B cell (primary cell): ENCODE measurements around the gene AXL. TPM values are rescaled to one million over a fixed set of nuclear protein-coding genes. Genes with fewer than 3 reads are reported as not detected.

Experiments
- ATAC-seq: fragments of 200-7000 bp; cut with Tn5 transposase; one replicate; pipeline ENCODE4 v1.10.0; 2021; ENCODE audit warnings: low read depth, mild to moderate bottlenecking, moderate number of reproducible peaks, moderate library complexity
- CTCF ChIA-PET: fragments of 350-600 bp; sonication (Branson Sonifier 250); formaldehyde crosslinking; loops from one replicate; lab custom pipeline; 2021; ENCODE audit warnings: antibody characterized with exemption, inconsistent platforms; lab: Charles Lee
- POLR2A ChIA-PET: fragments of 350-600 bp; sonication (Branson Sonifier 250); formaldehyde crosslinking; loops from one replicate; lab custom pipeline; 2021; ENCODE audit warnings: antibody characterized with exemption; lab: Charles Lee
- DNase-seq: peaks from one replicate; pipeline ENCODE4 v3.0.0; 2013
- H2AFZ ChIP-seq: 2 replicates; pipeline ENCODE4 v1.6.1; 2012; ENCODE audit warnings: mild to moderate bottlenecking, low read depth, low read length; ENCODE audit not compliant: insufficient read depth, poor library complexity, severe bottlenecking
- H3K27ac ChIP-seq, 2 donors: 1 replicate in 1 of 2; 2 replicates in 1 of 2; pipeline ENCODE4 v1.5.1; 2012 to 2013; ENCODE audit warnings: low read length in 2 of 2, mild to moderate bottlenecking in 2 of 2, moderate library complexity in 1 of 2
- H3K27me3 ChIP-seq, 4 experiments: fragments of 200-600 bp in 1 of 4; sonication (generic) in 1 of 4; replicated peaks in 1 of 4; 1 replicate in 2 of 4; 2 replicates in 2 of 4; pipeline versions ENCODE4 v1.6.1 to v1.7.0; 2013 to 2016; ENCODE audit warnings: low read length in 3 of 4, mild to moderate bottlenecking in 2 of 4, mixed read lengths in 1 of 4, moderate library complexity in 1 of 4; ENCODE audit not compliant: insufficient read depth in 4 of 4, control insufficient read depth in 3 of 4; ENCODE audit errors: control extremely low read depth in 1 of 4
- H3K36me3 ChIP-seq, 2 experiments: replicated peaks in 1 of 2; 1 replicate in 1 of 2; 2 replicates in 1 of 2; pipeline versions ENCODE4 v1.6.1 to v1.7.1; 2013; ENCODE audit warnings: low read length in 1 of 2; ENCODE audit not compliant: insufficient read depth in 2 of 2, control insufficient read depth in 1 of 2; ENCODE audit errors: control extremely low read depth in 1 of 2, extremely low read depth in 1 of 2
- H3K4me1 ChIP-seq, 2 donors: fragments of 200-600 bp in 1 of 2; sonication (generic) in 1 of 2; 1 replicate in 1 of 2; 2 replicates in 1 of 2; pipeline versions ENCODE4 v1.5.1 to v1.6.1; 2013 to 2017; ENCODE audit warnings: low read length in 2 of 2; ENCODE audit not compliant: control insufficient read depth in 2 of 2, insufficient read depth in 2 of 2
- H3K4me2 ChIP-seq: replicated peaks from 2 replicates; pipeline ENCODE3; 2012; ENCODE audit warnings: mild to moderate bottlenecking, low read depth, low read length; ENCODE audit not compliant: poor library complexity, severe bottlenecking
- H3K4me3 ChIP-seq, 5 experiments: fragments of 200-600 bp in 1 of 5; sonication (generic) in 1 of 5; 1 replicate in 3 of 5; 2 replicates in 2 of 5; pipeline versions ENCODE4 v1.5.1 to v1.7.0; 2011 to 2016; ENCODE audit warnings: low read length in 4 of 5, mild to moderate bottlenecking in 4 of 5, low read depth in 2 of 5, control low read depth in 1 of 5, moderate library complexity in 1 of 5; ENCODE audit not compliant: insufficient read depth in 1 of 5; ENCODE audit errors: control extremely low read depth in 1 of 5, extremely low read depth in 1 of 5
- H3K79me2 ChIP-seq: fragments of 200-600 bp; sonication (generic); one replicate; pipeline ENCODE4 v1.6.0; 2016; ENCODE audit warnings: low read length; ENCODE audit not compliant: control insufficient read depth, insufficient read depth
- H3K9ac ChIP-seq: fragments of 200-600 bp; sonication (generic); 2 replicates; pipeline ENCODE4 v1.6.1; 2017; ENCODE audit warnings: mild to moderate bottlenecking, low read length, moderate library complexity
- H3K9me3 ChIP-seq, 3 donors: one replicate each; pipeline versions ENCODE4 v1.6.1 to v1.7.1; 2013; ENCODE audit warnings: low read length in 2 of 3; ENCODE audit not compliant: control insufficient read depth in 2 of 3, insufficient read depth in 1 of 3; ENCODE audit errors: control extremely low read depth in 1 of 3
- H4K20me1 ChIP-seq: 2 replicates; pipeline ENCODE4 v1.6.0; 2012; ENCODE audit warnings: mild to moderate bottlenecking, low read length; ENCODE audit not compliant: insufficient read depth, control insufficient read depth, poor library complexity, severe bottlenecking
- H3K27ac Mint-ChIP-seq: one replicate; pipeline ENCODE4 v1.8.0; 2021; ENCODE audit warnings: mixed read lengths
- H3K27me3 Mint-ChIP-seq: one replicate; pipeline ENCODE4 v1.8.0; 2021; ENCODE audit warnings: mixed read lengths
- H3K4me1 Mint-ChIP-seq: one replicate; pipeline ENCODE4 v1.8.0; 2021; ENCODE audit warnings: mixed read lengths
- H3K4me3 Mint-ChIP-seq: one replicate; pipeline ENCODE4 v1.8.0; 2021; ENCODE audit warnings: mixed read lengths
- H3K9me3 Mint-ChIP-seq: one replicate; pipeline ENCODE4 v1.8.0; 2022; ENCODE audit warnings: mixed read lengths; ENCODE audit not compliant: insufficient read depth
- EZH2 ChIP-seq: IDR thresholded peaks from 2 replicates; pipeline ENCODE4 v1.6.1; 2012; ENCODE audit warnings: borderline replicate concordance, low read depth, mild to moderate bottlenecking, moderate library complexity, low read length; ENCODE audit not compliant: insufficient read depth, poor library complexity, severe bottlenecking
- WGBS: methylation state at CpG from one replicate; pipeline ENCODE4 v1.1.5; 2013; ENCODE audit warnings: missing lambda C conversion rate; ENCODE audit not compliant: insufficient coverage; 5-methylcytosine and 5-hydroxymethylcytosine counted together
- intact Hi-C: fragments of 100-400 bp; cut with micrococcal nuclease; formaldehyde crosslinking; loops from one replicate; pipeline ENCODE4 v1.10.0; 2022
- polyA plus RNA-seq: library from polyadenylated mRNA; depleted of rRNA; stranded (reverse); fragments of >200 nt; gene quantifications from 2 replicates; pipeline ENCODE4 v1.2.3, GENCODE V29; 2012
- total RNA-seq, 2 donors: library from RNA; stranded (reverse); fragments of 120-200 nt in 1 of 2; gene quantifications; 1 replicate in 1 of 2; 2 replicates in 1 of 2; pipeline versions ENCODE4 v1.2.3 to v1.2.4, GENCODE V29; 2013 to 2022
- TF ChIP-seq, protein P1 (sequence below): fragments of 200-600 bp; IDR thresholded peaks from one replicate; pipeline ENCODE4 v1.8.0; 2022; ENCODE audit warnings: antibody characterized with exemption, mild to moderate bottlenecking

Gene AXL
- total and polyA plus RNA-seq, 2 donors (not counting 1 experiment from before 2014, with no cell fraction given): not detected

DNA sequence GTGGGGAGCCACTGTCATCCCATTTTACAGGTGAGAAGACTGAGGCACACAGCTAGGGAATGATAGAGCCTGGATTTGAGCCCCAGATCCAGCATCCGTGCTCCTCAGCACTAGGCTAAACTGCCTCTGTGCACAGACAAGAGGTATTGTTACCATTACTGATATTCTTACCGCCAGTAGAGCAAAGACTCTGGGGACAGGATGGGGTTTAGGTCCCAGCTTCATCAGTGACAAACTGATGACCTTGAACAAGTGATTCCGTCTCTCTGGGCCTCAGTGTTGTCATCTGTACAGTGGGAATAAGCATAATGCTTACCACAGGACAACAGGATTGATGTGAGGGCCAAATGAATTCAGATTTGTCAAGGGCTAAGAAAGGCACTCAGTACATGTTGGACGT, 16.5 kb downstream of the AXL start:
- peaks cover 4% of the 10 kb centered on the region for H3K27me3 Mint-ChIP-seq
- Histone ChIP-seq H3K9ac (no peak overlapping the region), H3K9me3 (no peaks in the 10 kb centered on the region), H4K20me1 (no peaks in the 10 kb centered on the region), H3K4me3 (no peak overlapping the region), H3K27ac (no peak overlapping the region), H3K4me1 (no peaks in the 10 kb centered on the region), H2AFZ (no peak overlapping the region), H3K36me3 (no peaks in the 10 kb centered on the region), H3K79me2 (no peaks in the 10 kb centered on the region), H3K27me3 (peaks cover 0 to 9% (median under 1%) of the 10 kb centered on the region in 4 experiments), H3K4me2 (no peak overlapping the region)
- H3K9me3 Mint-ChIP-seq: no peaks in the 10 kb centered on the region
- intact Hi-C loops: no loop called here
- DNase-seq (no peak), ATAC-seq (no peak)
- ChIA-PET CTCF (no interaction called here), POLR2A (no interaction called here)
- H3K4me1 Mint-ChIP-seq: no peaks in the 10 kb centered on the region
- 100% methylated on average over 2 of the region's 4 CpGs for WGBS
- no peak overlapping the region for H3K4me3 Mint-ChIP-seq
- TF ChIP-seq, protein P1, sequence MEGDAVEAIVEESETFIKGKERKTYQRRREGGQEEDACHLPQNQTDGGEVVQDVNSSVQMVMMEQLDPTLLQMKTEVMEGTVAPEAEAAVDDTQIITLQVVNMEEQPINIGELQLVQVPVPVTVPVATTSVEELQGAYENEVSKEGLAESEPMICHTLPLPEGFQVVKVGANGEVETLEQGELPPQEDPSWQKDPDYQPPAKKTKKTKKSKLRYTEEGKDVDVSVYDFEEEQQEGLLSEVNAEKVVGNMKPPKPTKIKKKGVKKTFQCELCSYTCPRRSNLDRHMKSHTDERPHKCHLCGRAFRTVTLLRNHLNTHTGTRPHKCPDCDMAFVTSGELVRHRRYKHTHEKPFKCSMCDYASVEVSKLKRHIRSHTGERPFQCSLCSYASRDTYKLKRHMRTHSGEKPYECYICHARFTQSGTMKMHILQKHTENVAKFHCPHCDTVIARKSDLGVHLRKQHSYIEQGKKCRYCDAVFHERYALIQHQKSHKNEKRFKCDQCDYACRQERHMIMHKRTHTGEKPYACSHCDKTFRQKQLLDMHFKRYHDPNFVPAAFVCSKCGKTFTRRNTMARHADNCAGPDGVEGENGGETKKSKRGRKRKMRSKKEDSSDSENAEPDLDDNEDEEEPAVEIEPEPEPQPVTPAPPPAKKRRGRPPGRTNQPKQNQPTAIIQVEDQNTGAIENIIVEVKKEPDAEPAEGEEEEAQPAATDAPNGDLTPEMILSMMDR: no peak
- no peak for TF ChIP-seq EZH2
- H3K27ac Mint-ChIP-seq: no peak overlapping the region

DNA sequence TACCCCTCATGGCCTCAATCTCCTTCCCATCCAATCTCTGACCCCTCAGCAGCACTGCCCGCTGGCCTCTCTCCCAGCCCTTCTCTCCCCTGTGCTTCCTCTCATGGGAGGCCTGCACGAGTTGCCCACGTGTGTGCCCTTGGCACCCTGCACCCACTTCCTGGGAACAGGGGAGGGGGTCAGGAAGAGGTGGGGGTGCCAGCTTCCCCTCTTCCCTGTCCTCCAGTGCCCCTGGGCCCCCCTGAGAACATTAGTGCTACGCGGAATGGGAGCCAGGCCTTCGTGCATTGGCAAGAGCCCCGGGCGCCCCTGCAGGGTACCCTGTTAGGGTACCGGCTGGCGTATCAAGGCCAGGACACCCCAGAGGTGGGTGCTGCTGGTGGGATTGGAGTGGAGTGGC, 19.2 kb downstream of the AXL start:
- H3K9ac ChIP-seq: no peak overlapping the region
- no peak for DNase-seq
- WGBS: 81% methylated on average over 9 of the region's 10 CpGs
- peaks cover 0 to 6% (median 0%) of the 10 kb centered on the region in 4 experiments for H3K27me3 ChIP-seq
- Mint-ChIP-seq H3K9me3 (no peaks in the 10 kb centered on the region), H3K4me3 (no peak overlapping the region), H3K27me3 (no peaks in the 10 kb centered on the region), H3K4me1 (no peaks in the 10 kb centered on the region), H3K27ac (no peak overlapping the region)
- no peak overlapping the region for H3K4me2 ChIP-seq
- no peak overlapping the region for H2AFZ ChIP-seq
- no peaks in the 10 kb centered on the region for H4K20me1 ChIP-seq
- H3K27ac ChIP-seq: no peak overlapping the region
- no peak for ATAC-seq
- TF ChIP-seq, protein P1: no peak
- TF ChIP-seq EZH2: no peak
- no peaks in the 10 kb centered on the region for H3K9me3 ChIP-seq
- ChIA-PET CTCF (no interaction called here), POLR2A (no interaction called here)
- no peaks in the 10 kb centered on the region for H3K79me2 ChIP-seq
- no peaks in the 10 kb centered on the region for H3K36me3 ChIP-seq
- H3K4me1 ChIP-seq: no peaks in the 10 kb centered on the region
- intact Hi-C loops: no loop called here
- H3K4me3 ChIP-seq: no peak overlapping the region
